HG03039 (cell line): ENCODE results near the gene NUP160.
"Not testable (repeated sequence)": the region's sequence is repeated elsewhere in the genome, so short reads cannot be mapped to it uniquely, and the experiment has no call there.

Source experiments
- ATAC-seq: cut with Tn5 transposase; IDR thresholded peaks from one replicate; pipeline ENCODE4 v1.9.1; 2021; ENCODE audit warnings: mild to moderate bottlenecking, moderate library complexity; ENCODE audit not compliant: unreplicated experiment

Gene NUP160

GRCh38 chr11:47863189-47863897 lies 15.2 kb upstream of the NUP160 start:
- ATAC-seq = no peak

- no peak for ATAC-seq
Observed at GRCh38 chr11:47861728-47862127, 13.6 kb upstream of the NUP160 start.

- ATAC-seq = no peak
Observed at GRCh38 chr11:47860536-47860935, 12.4 kb upstream of the NUP160 start.

GRCh38 chr11:47857892-47858543 lies 9.9 kb upstream of the NUP160 start:
- ATAC-seq = no peak

GRCh38 chr11:47857485-47857884 lies 9.3 kb upstream of the NUP160 start:
- ATAC-seq = no peak

- no peak for ATAC-seq
Observed at GRCh38 chr11:47856186-47856585, 8.0 kb upstream of the NUP160 start.

- no peak for ATAC-seq
Observed at GRCh38 chr11:47854667-47855066, 6.5 kb upstream of the NUP160 start.

GRCh38 chr11:47852053-47852452 lies 3.9 kb upstream of the NUP160 start:
- no peak for ATAC-seq

GRCh38 chr11:47850337-47850736 lies 2.2 kb upstream of the NUP160 start:
- no peak for ATAC-seq

GRCh38 chr11:47848700-47849155 lies 578 bp upstream of the NUP160 start:
- no peak for ATAC-seq

- ATAC-seq = no peak
Observed at GRCh38 chr11:47847537-47847891, 636 bp downstream of the NUP160 start.

- ATAC-seq = no peak
Observed at GRCh38 chr11:47846998-47847397, 1.2 kb downstream of the NUP160 start.

- no peak for ATAC-seq
Observed at GRCh38 chr11:47843361-47844055, 4.6 kb downstream of the NUP160 start.

- ATAC-seq = no peak
Observed at GRCh38 chr11:47842749-47843148, 5.4 kb downstream of the NUP160 start.

- ATAC-seq = no peak
Observed at GRCh38 chr11:47837929-47838328, 10.2 kb downstream of the NUP160 start.

- ATAC-seq = no peak
Observed at GRCh38 chr11:47837292-47837691, 10.9 kb downstream of the NUP160 start.

GRCh38 chr11:47830013-47830412 lies 18.1 kb downstream of the NUP160 start:
- not testable (repeated sequence) for ATAC-seq

- no peak for ATAC-seq
Observed at GRCh38 chr11:47828284-47828683, 19.9 kb downstream of the NUP160 start.

- ATAC-seq = not testable (repeated sequence)
Observed at GRCh38 chr11:47822664-47823063, 25.5 kb downstream of the NUP160 start.

GRCh38 chr11:47819743-47820142 lies 28.4 kb downstream of the NUP160 start:
- ATAC-seq = no peak

- no peak for ATAC-seq
Observed at GRCh38 chr11:47800759-47801158, 47.4 kb downstream of the NUP160 start.

- no peak for ATAC-seq
Observed at GRCh38 chr11:47797633-47798032, 50.5 kb downstream of the NUP160 start.
